Esophagus squamous epithelium (tissue), 4 donors: ENCODE results near the gene LGR4.

Source experiments
- CTCF ChIP-seq, 6 experiments: fragments of 450-650 bp in 4 of 6; fragments of 200-600 bp in 2 of 6; sonication (generic) in 2 of 6; IDR thresholded peaks; one replicate each; pipeline ENCODE4 v1.5.1; 2016 to 2019; ENCODE audit warnings: antibody characterized with exemption in 6 of 6, mild to moderate bottlenecking in 4 of 6, moderate library complexity in 4 of 6
- POLR2A ChIP-seq, 4 donors: fragments of 450-650 bp; IDR thresholded peaks; one replicate each; pipeline ENCODE4 v1.6.1; 2017; ENCODE audit warnings: antibody characterized with exemption in 4 of 4, mild to moderate bottlenecking in 4 of 4, moderate library complexity in 3 of 4

DNA sequence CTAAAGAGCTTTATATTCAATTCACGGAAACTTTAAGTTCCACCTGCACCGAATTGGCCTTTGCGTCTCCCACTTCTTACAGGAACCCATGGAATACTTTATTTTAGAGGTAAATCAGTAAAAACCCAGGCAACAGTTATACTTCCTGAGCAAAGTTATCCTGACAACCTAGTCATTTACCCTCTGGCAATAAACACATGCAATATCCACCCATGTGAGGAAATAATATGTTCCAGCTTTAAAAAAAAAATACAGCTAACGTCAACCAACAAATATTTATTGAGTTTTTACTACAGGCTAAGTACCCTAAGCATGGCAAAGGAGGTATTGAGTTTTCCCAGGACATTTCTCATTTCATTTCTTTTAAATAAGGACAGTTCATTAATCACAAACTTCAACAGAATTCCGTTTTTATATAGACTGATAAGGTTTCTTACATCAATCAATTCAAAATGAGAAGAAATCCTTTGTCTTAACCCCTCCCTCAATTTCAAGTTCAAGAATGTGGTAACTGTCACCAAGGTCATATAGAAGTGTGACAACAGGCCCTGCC is 71.2 kb downstream of the LGR4 start:
- TF ChIP-seq POLR2A (IDR thresholded peaks at IDR 0.05) (no peak), CTCF (IDR thresholded peaks at IDR 0.05) (no peak)
